K562 (cell line): ENCODE data around the gene AHR. TPM values are rescaled to one million over a fixed set of nuclear protein-coding genes. Genes with fewer than 3 reads are reported as not detected.
"Not testable (repeated sequence)": the region's sequence is repeated elsewhere in the genome, so short reads cannot be mapped to it uniquely, and the experiment has no call there.

Experiments used
- ATAC-seq: fragments of 200-7000 bp; cut with Tn5 transposase; 3 replicates; pipeline ENCODE4 v1.9.1; 2020; ENCODE audit warnings: moderate library complexity
- BruUV-seq: library from RNA; stranded (reverse); fragments of 400-500 nt; replicated peaks from 2 replicates; lab custom pipeline; 2021; lab: Mats Ljungman, UMichigan
- CTCF ChIA-PET: fragments of 300-600 bp; formaldehyde crosslinking; extraction: SDS; loops from one replicate; lab custom pipeline; 2021; ENCODE audit warnings: low intra/inter-chr PET ratio; lab: Yijun Ruan, JAX
- POLR2A ChIA-PET: fragments of 300-600, 350-650 bp; sonication (Branson Sonifier 250); formaldehyde crosslinking; extraction: SDS; loops from one replicate; lab custom pipeline; 2021; ENCODE audit warnings: antibody characterized with exemption, inconsistent platforms; lab: Yijun Ruan, JAX
- DNase-seq, 4 experiments: peaks; one replicate each; pipeline versions ENCODE4 v3.0.0 to v3.0.0-alpha.2; 2011 to 2018; ENCODE audit warnings: low spot score in 3 of 4, mixed read lengths in 3 of 4; ENCODE audit errors: extremely low read depth in 1 of 4
- FAIRE-seq: peaks from 2 replicates; lab custom pipeline; 2011; peaks lifted over from hg19 to GRCh38; lab: Jason Lieb, UNC
- H2AFZ ChIP-seq: 2 replicates; pipeline ENCODE4 v1.6.0; 2011; ENCODE audit warnings: low read depth, low read length, control low read depth, inconsistent platforms
- H3K27ac ChIP-seq: fragments of 200-600 bp; 3 replicates; pipeline ENCODE4 v1.8.0; 2011; ENCODE audit warnings: low read depth, mild to moderate bottlenecking, control low read depth, inconsistent platforms, low read length, moderate library complexity, mixed read lengths; ENCODE audit errors: extremely low read depth
- H3K27me3 ChIP-seq, 2 experiments: fragments of 300-600 bp in 1 of 2; 2 replicates in 1 of 2; 3 replicates in 1 of 2; pipeline versions ENCODE4 v1.6.0 to v1.8.0; 2011; ENCODE audit warnings: inconsistent platforms in 2 of 2, low read length in 2 of 2, mild to moderate bottlenecking in 1 of 2, mixed read lengths in 1 of 2, moderate library complexity in 1 of 2; ENCODE audit not compliant: control insufficient read depth in 2 of 2, insufficient read depth in 2 of 2
- H3K36me3 ChIP-seq: fragments of 300-600 bp; 3 replicates; pipeline ENCODE4 v1.8.0; 2011; ENCODE audit warnings: mild to moderate bottlenecking, low read length, inconsistent platforms; ENCODE audit not compliant: control insufficient read depth, insufficient read depth
- H3K4me1 ChIP-seq, 2 experiments: fragments of 200-600 bp in 1 of 2; replicated peaks in 1 of 2; 2 replicates in 1 of 2; 3 replicates in 1 of 2; pipeline versions ENCODE4 v1.5.1 to v1.8.0; 2011; ENCODE audit warnings: inconsistent platforms in 2 of 2, low read length in 2 of 2, mild to moderate bottlenecking in 1 of 2, mixed read lengths in 1 of 2, moderate library complexity in 1 of 2; ENCODE audit not compliant: control insufficient read depth in 2 of 2, insufficient read depth in 2 of 2
- H3K4me2 ChIP-seq: 2 replicates; pipeline ENCODE4 v1.6.1; 2011; ENCODE audit warnings: low read length, control low read depth, inconsistent platforms, mixed read lengths; ENCODE audit not compliant: insufficient read depth
- H3K4me3 ChIP-seq: fragments of 200-600 bp; sonication (generic), shearing (Covaris generic); 2 replicates; pipeline ENCODE4 v1.5.1; 2016; ENCODE audit warnings: control low read depth, inconsistent platforms
- H3K79me2 ChIP-seq: fragments of 200-600 bp; 3 replicates; pipeline ENCODE4 v1.8.0; 2011; ENCODE audit warnings: low read length, inconsistent platforms; ENCODE audit not compliant: control insufficient read depth, insufficient read depth
- H3K9ac ChIP-seq, 2 experiments: 2 replicates each; pipeline versions ENCODE4 v1.6.0 to v1.6.1; 2011; ENCODE audit warnings: low read depth in 2 of 2, low read length in 2 of 2, control low read depth in 1 of 2, inconsistent platforms in 1 of 2, mild to moderate bottlenecking in 1 of 2, mixed read lengths in 1 of 2; ENCODE audit not compliant: insufficient read depth in 1 of 2
- H3K9me1 ChIP-seq: one replicate; pipeline ENCODE4 v1.6.0; 2011; ENCODE audit warnings: inconsistent platforms, mild to moderate bottlenecking, low read length, moderate library complexity; ENCODE audit not compliant: control insufficient read depth, insufficient read depth
- H3K9me3 ChIP-seq: replicated peaks from 2 replicates; pipeline ENCODE4 v1.5.1; 2011; ENCODE audit warnings: low read depth, low read length, inconsistent platforms; ENCODE audit not compliant: control insufficient read depth, insufficient read depth
- H4K20me1 ChIP-seq: replicated peaks from 2 replicates; pipeline ENCODE4 v1.6.1; 2011; ENCODE audit warnings: low read length, inconsistent platforms, mixed read lengths; ENCODE audit not compliant: control insufficient read depth, insufficient read depth
- ZFP30 ChIP-seq: fragments of 250-450 bp; sonication (Bioruptor Pico); IDR thresholded peaks from 2 replicates; pipeline ENCODE4 v1.8.0; 2022; ENCODE audit warnings: moderate library complexity, mild to moderate bottlenecking, inconsistent platforms, borderline replicate concordance
- WGBS: fragments of 100-300 bp; shearing (Covaris generic); methylation state at CpG from one replicate; pipeline ENCODE4 v1.1.6; 2016; ENCODE audit warnings: low coverage, mixed read lengths; ENCODE audit not compliant: insufficient coverage; ENCODE audit errors: missing lambda C conversion rate; 5-methylcytosine and 5-hydroxymethylcytosine counted together
- in situ Hi-C: fragments of 300-500 bp; cut with MboI; formaldehyde crosslinking; loops from 4 replicates; pipeline ENCODE4 v1.15.0; 2018; ENCODE audit warnings: inconsistent platforms, mixed read lengths
- intact Hi-C: fragments of 100-400 bp; cut with micrococcal nuclease; formaldehyde crosslinking; loops from 2 replicates; pipeline ENCODE4 v1.14.2; 2022
- polyA plus RNA-seq, 8 experiments: library from polyadenylated mRNA; depleted of rRNA in 4 of 8; stranded (reverse) in 5 of 8; unstranded in 3 of 8; fragments of >200 nt; fragmentation: Nextera tagmentation in 2 of 8; fragmentation: Illumina TruSeq in 1 of 8; extraction: Ambion mirVana in 2 of 8; extraction: Trizol in 1 of 8; gene quantifications; 2 replicates each; pipeline versions ENCODE4 v1.2.1 to v1.2.3, GENCODE V29; 2011 to 2014; ENCODE audit warnings: inconsistent platforms in 1 of 8, missing spikeins in 1 of 8
- total RNA-seq, 7 experiments: library from RNA; depleted of rRNA in 6 of 7; stranded (reverse); fragments of >200 nt in 6 of 7; fragmentation: Illumina TruSeq in 2 of 7; extraction: Trizol in 2 of 7; gene quantifications; 2 replicates each; pipeline versions ENCODE4 v1.2.1 to v1.2.3, GENCODE V29; 2011 to 2021; ENCODE audit warnings: low replicate concordance in 1 of 7
- TF ChIP-seq, protein P1 (sequence below): fragments of 450-650 bp; formaldehyde crosslinking; IDR thresholded peaks from 2 replicates; pipeline ENCODE4 v1.4.0; 2020; ENCODE audit warnings: mild to moderate bottlenecking, moderate library complexity

The AHR gene
- total and polyA plus RNA-seq, 9 of the 15 experiments (the other 6 are each of a cell fraction or from before 2014, with no cell fraction given), result 0.16 TPM; not detected in 8

DNA sequence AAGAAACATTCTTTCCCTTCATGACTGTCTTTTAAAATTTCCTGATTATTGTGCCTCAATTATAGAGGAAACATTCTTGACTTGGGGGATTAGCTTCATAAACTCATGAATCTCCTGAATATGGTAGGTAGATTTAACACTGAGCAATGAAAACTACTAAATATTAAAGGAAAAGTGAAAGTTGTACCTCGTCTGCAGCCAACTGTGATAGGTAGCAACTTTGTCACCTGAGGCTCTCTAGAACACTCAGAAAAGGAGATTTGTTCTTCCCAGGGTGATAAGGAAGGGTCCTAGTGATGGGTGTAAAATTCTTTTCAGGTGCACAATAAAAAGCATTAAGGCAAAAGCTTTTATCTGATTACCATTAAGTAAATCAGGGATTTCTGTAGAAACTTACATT lies 78.1 kb downstream of the AHR start:
- ChIA-PET CTCF (no interaction called here), POLR2A (no interaction called here)
- Histone ChIP-seq H3K36me3 (no peaks in the 10 kb centered on the region), H4K20me1 (no peaks in the 10 kb centered on the region), H2AFZ (no peak overlapping the region), H3K9me3 (no peaks in the 10 kb centered on the region), H3K4me1 (no peaks in the 10 kb centered on the region), H3K27ac (no peak overlapping the region), H3K4me2 (no peak overlapping the region), H3K9me1 (no peaks in the 10 kb centered on the region), H3K4me3 (no peak overlapping the region), H3K9ac (no peak overlapping the region), H3K79me2 (no peaks in the 10 kb centered on the region), H3K27me3 (no peaks in the 10 kb centered on the region)
- TF ChIP-seq, protein P1, sequence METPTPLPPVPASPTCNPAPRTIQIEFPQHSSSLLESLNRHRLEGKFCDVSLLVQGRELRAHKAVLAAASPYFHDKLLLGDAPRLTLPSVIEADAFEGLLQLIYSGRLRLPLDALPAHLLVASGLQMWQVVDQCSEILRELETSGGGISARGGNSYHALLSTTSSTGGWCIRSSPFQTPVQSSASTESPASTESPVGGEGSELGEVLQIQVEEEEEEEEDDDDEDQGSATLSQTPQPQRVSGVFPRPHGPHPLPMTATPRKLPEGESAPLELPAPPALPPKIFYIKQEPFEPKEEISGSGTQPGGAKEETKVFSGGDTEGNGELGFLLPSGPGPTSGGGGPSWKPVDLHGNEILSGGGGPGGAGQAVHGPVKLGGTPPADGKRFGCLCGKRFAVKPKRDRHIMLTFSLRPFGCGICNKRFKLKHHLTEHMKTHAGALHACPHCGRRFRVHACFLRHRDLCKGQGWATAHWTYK (CRISPR knock-in tag), result no peak
- in situ Hi-C loops, result no loop called here
- no peak for DNase-seq
- BruUV-seq, result no TSS peak
- ATAC-seq, result no peak
- 9% methylated on average over 1 of the region's 1 CpG for WGBS
- no peak for FAIRE-seq
- intact Hi-C loops, result no loop called here

- H3K4me1 ChIP-seq, result no peaks in the 10 kb centered on the region
- ChIA-PET CTCF (no interaction called here), POLR2A (no interaction called here)
- H3K4me2 ChIP-seq, result no peak overlapping the region
- FAIRE-seq (no peak), ATAC-seq (no peak), DNase-seq (no peak)
- H3K9me1 ChIP-seq, result no peaks in the 10 kb centered on the region
- H3K79me2 ChIP-seq, result no peaks in the 10 kb centered on the region
- no peak for TF ChIP-seq ZFP30 (CRISPR knock-in tag)
- intact Hi-C loops (no loop called here), in situ Hi-C loops (no loop called here)
- H3K4me3 ChIP-seq, result no peak overlapping the region
- H3K27ac ChIP-seq, result no peak overlapping the region
- no peak overlapping the region for H2AFZ ChIP-seq
- WGBS, result 12% methylated on average over 4 of the region's 4 CpGs
- no peaks in the 10 kb centered on the region for H3K36me3 ChIP-seq
- no TSS peak for BruUV-seq
- no peaks in the 10 kb centered on the region for H3K9me3 ChIP-seq
- H3K9ac ChIP-seq, result no peak overlapping the region
- no peaks in the 10 kb centered on the region for H3K27me3 ChIP-seq
- H4K20me1 ChIP-seq, result no peaks in the 10 kb centered on the region
Measured at GRCh38 chr7:17380736-17381662, 82.5 kb downstream of the AHR start.

GRCh38 chr7:17382408-17383354 lies 84.2 kb downstream of the AHR start:
- BruUV-seq, H3K9me3 ChIP-seq, FAIRE-seq, H3K4me2 ChIP-seq, intact Hi-C loops, H2AFZ ChIP-seq, CTCF ChIA-PET, H3K4me1 ChIP-seq, in situ Hi-C loops, H3K27me3 ChIP-seq, H3K9me1 ChIP-seq, H3K36me3 ChIP-seq, H4K20me1 ChIP-seq, DNase-seq, H3K4me3 ChIP-seq, H3K27ac ChIP-seq, H3K79me2 ChIP-seq, H3K9ac ChIP-seq, ATAC-seq: not testable (repeated sequence)
- WGBS, result 4% methylated on average over 8 of the region's 8 CpGs
- POLR2A ChIA-PET, result interaction anchor here (0.6 kb wide), 1 partner anchor 21 kb away, joined by 3 read pairs; no protein-coding TSS in a partner anchor
